K562 treated with DMSO at 1 percent for 24 hours (cell line): ENCODE results near the gene SFR1. TPM values are rescaled to one million over a fixed set of nuclear protein-coding genes. Genes with fewer than 3 reads are reported as not detected.

Experiments used
- total RNA-seq: library from RNA; unstranded; fragments of 300-600 nt; gene quantifications from 2 replicates; pipeline ENCODE4 v1.2.3, GENCODE V29; 2022; ENCODE audit warnings: low read depth; ENCODE audit not compliant: insufficient read depth

The SFR1 gene
- total RNA-seq, result 4.4 and 4.6 TPM in 2 replicates

GRCh38 chr10:104121485-104122224, at the start of gene SFR1:
Gene SFR1, plus strand, starts transcription at chr10:104122171. Its CDS starts 13 bp downstream, at chr10:104122184.

GRCh38 chr10:104085801-104086400, 36.1 kb upstream of the SFR1 start, which contains the start of gene COL17A1:
Gene COL17A1, minus strand, starts transcription at chr10:104085880. Its CDS starts 5,207 bp downstream, at chr10:104080673.

Other genes starting within 250 kb of the SFR1 start
- gene STN1, start 204.0 kb upstream of the SFR1 start, total RNA-seq, result 18.4 and 18.5 TPM in 2 replicates
- gene SLK, start 155.0 kb upstream of the SFR1 start, total RNA-seq, result 13.1 and 16.1 TPM in 2 replicates
- gene COL17A1, start 36.3 kb upstream of the SFR1 start, total RNA-seq, result not detected in 2 replicates
- not detected in 2 replicates for gene CFAP43, start 110.2 kb downstream of the SFR1 start, total RNA-seq
- gene GSTO1, start 132.7 kb downstream of the SFR1 start, total RNA-seq, result 139 TPM in 2 replicates
- gene GSTO2, start 147.0 kb downstream of the SFR1 start, total RNA-seq, result 0.60 TPM in 1 of 2 replicates, not detected in the other
- 18.0 and 19.6 TPM in 2 replicates for gene ITPRIP, start 216.3 kb downstream of the SFR1 start, total RNA-seq
- gene CFAP58, start 231.7 kb downstream of the SFR1 start, total RNA-seq, result 0.60 and 0.76 TPM in 2 replicates